Esophagus muscularis mucosa (tissue), 4 donors: ENCODE data around the gene CD34. TPM values are rescaled to one million over a fixed set of nuclear protein-coding genes. Genes with fewer than 3 reads are reported as not detected.

Experiments used
- DNase-seq: peaks from one replicate; pipeline ENCODE4 v3.0.0-alpha.2; 2017; ENCODE audit errors: extremely low spot score
- H3K27ac ChIP-seq, 4 donors: fragments of 200-600 bp; sonication (generic); replicated peaks in 1 of 4; 1 replicate in 3 of 4; 2 replicates in 1 of 4; pipeline ENCODE4 v1.5.1; 2016 to 2019; ENCODE audit warnings: mild to moderate bottlenecking in 1 of 4
- H3K27me3 ChIP-seq, 4 donors: fragments of 200-600 bp; sonication (generic); one replicate each; pipeline versions ENCODE4 v1.5.1 to v1.6.0; 2016 to 2019
- H3K36me3 ChIP-seq, 4 donors: fragments of 200-600 bp; sonication (generic); one replicate each; pipeline ENCODE4 v1.5.1; 2016 to 2019
- H3K4me1 ChIP-seq, 4 donors: fragments of 200-600 bp; sonication (generic); one replicate each; pipeline ENCODE4 v1.5.1; 2016 to 2019
- H3K4me3 ChIP-seq, 4 donors: fragments of 200-600 bp; sonication (generic); 1 replicate in 2 of 4; 2 replicates in 2 of 4; pipeline ENCODE4 v1.5.1; 2016 to 2019; ENCODE audit warnings: mild to moderate bottlenecking in 4 of 4, moderate library complexity in 1 of 4
- H3K9me3 ChIP-seq, 4 donors: fragments of 200-600 bp; sonication (generic); 1 replicate in 3 of 4; 2 replicates in 1 of 4; pipeline ENCODE4 v1.5.1; 2016 to 2019
- CTCF ChIP-seq, 3 experiments: fragments of 200-600 bp in 2 of 3; fragments of 450-650 bp in 1 of 3; sonication (generic) in 2 of 3; IDR thresholded peaks; one replicate each; pipeline ENCODE4 v1.5.1; 2017 to 2019; ENCODE audit warnings: antibody characterized with exemption in 3 of 3, mild to moderate bottlenecking in 2 of 3, moderate library complexity in 1 of 3
- EP300 ChIP-seq: sonication (generic); formaldehyde crosslinking; IDR thresholded peaks from one replicate; pipeline ENCODE4 v1.6.1; 2017; ENCODE audit warnings: antibody characterized with exemption
- POLR2A ChIP-seq: fragments of 450-650 bp; IDR thresholded peaks from one replicate; pipeline ENCODE4 v1.6.1; 2017; ENCODE audit warnings: antibody characterized with exemption, moderate library complexity, mild to moderate bottlenecking, low read depth
- POLR2AphosphoS5 ChIP-seq, 2 donors: sonication (generic); formaldehyde crosslinking; IDR thresholded peaks; one replicate each; pipeline ENCODE4 v1.6.1; 2017; ENCODE audit warnings: antibody characterized with exemption in 2 of 2
- WGBS: methylation state at CpG from one replicate; pipeline ENCODE4 v1.1.5; 2018; 5-methylcytosine and 5-hydroxymethylcytosine counted together
- intact Hi-C: fragments of 100-400 bp; cut with DNase I; formaldehyde crosslinking; loops from one replicate; pipeline ENCODE4 v1.15.1; 2023
- total RNA-seq, 4 donors: library from RNA; depleted of rRNA; stranded (reverse); fragments of >200 nt; gene quantifications; one replicate each; pipeline versions ENCODE4 v1.1.0 to v1.2.1, GENCODE V29; 2016

The CD34 gene
- total RNA-seq, 4 donors from 2014 or later, result 70.2 to 136 (median 93.3) TPM

GRCh38 chr1:207849016-207849415, 61.9 kb downstream of the CD34 start:
- intact Hi-C loops, result no loop called here
- peaks cover 92 to 98% (median 95%) of the 10 kb centered on the region in 4 donors for H3K4me1 ChIP-seq
- DNase-seq, result no peak
- no peaks in the 10 kb centered on the region for H3K27me3 ChIP-seq
- peak overlapping the region; percentile 38 to 71 (median 62) for H3K27ac ChIP-seq
- TF ChIP-seq EP300 (no peak), POLR2AphosphoS5 (IDR thresholded peaks at IDR 0.05) (no peak), POLR2A (no peak), CTCF (IDR thresholded peaks at IDR 0.05) (no peak)
- H3K4me3 ChIP-seq, result no peak overlapping the region
- no peaks in the 10 kb centered on the region for H3K9me3 ChIP-seq
- H3K36me3 ChIP-seq, result peaks cover 0 to 15% (median 0%) of the 10 kb centered on the region in 4 donors
- WGBS, result 61% methylated on average over 3 of the region's 3 CpGs

GRCh38 chr1:207848234-207848633, 62.7 kb downstream of the CD34 start:
- H3K4me3 ChIP-seq, result no peak overlapping the region
- TF ChIP-seq POLR2A (no peak), POLR2AphosphoS5 (IDR thresholded peaks at IDR 0.05) (peak; percentile 59 to 67)
- WGBS, result 56% methylated on average over 5 of the region's 5 CpGs
- H3K4me1 ChIP-seq, result peaks cover 84 to 97% (median 95%) of the 10 kb centered on the region in 4 donors
- peak overlapping the region; percentile 38 to 71 (median 62) for H3K27ac ChIP-seq
- peaks cover 0 to 18% (median under 1%) of the 10 kb centered on the region in 4 donors for H3K36me3 ChIP-seq
- intact Hi-C loops, result no loop called here
- no peaks in the 10 kb centered on the region for H3K27me3 ChIP-seq
- no peaks in the 10 kb centered on the region for H3K9me3 ChIP-seq
- no peak for DNase-seq

- WGBS, result 76% methylated on average over 5 of the region's 5 CpGs
- peak overlapping the region in 2 of 4 donors; percentile 38 to 66 for H3K27ac ChIP-seq
- no peak for TF ChIP-seq EP300
- TF ChIP-seq CTCF (IDR thresholded peaks at IDR 0.05), result no peak
- TF ChIP-seq POLR2AphosphoS5 (IDR thresholded peaks at IDR 0.05), result peak in 1 of 2 donors; percentile 59
- no peak for TF ChIP-seq POLR2A
Observed at GRCh38 chr1:207847116-207847515, 63.8 kb downstream of the CD34 start.

GRCh38 chr1:207845109-207845508, 65.8 kb downstream of the CD34 start:
- no peaks in the 10 kb centered on the region for H3K27me3 ChIP-seq
- TF ChIP-seq POLR2AphosphoS5 (IDR thresholded peaks at IDR 0.05), result no peak
- no peak for TF ChIP-seq CTCF (IDR thresholded peaks at IDR 0.05)
- TF ChIP-seq POLR2A, result no peak
- TF ChIP-seq EP300, result no peak
- H3K4me3 ChIP-seq, result no peak overlapping the region
- DNase-seq, result no peak
- intact Hi-C loops, result no loop called here
- H3K9me3 ChIP-seq, result no peaks in the 10 kb centered on the region
- peaks cover 0 to 9% (median 2%) of the 10 kb centered on the region in 4 donors for H3K36me3 ChIP-seq
- peaks cover 66 to 97% (median 87%) of the 10 kb centered on the region in 4 donors for H3K4me1 ChIP-seq
- H3K27ac ChIP-seq, result peak overlapping the region in 3 of 4 donors; percentile 15 to 51 (median 43)
- WGBS, result 71% methylated on average over 6 of the region's 6 CpGs

More at GRCh38 chr1:207847116-207847515, 63.8 kb downstream of the CD34 start:
- Histone ChIP-seq H3K27me3 (no peaks in the 10 kb centered on the region), H3K4me1 (peaks cover 73 to 97% (median 93%) of the 10 kb centered on the region in 4 donors), H3K4me3 (no peak overlapping the region), H3K9me3 (no peaks in the 10 kb centered on the region), H3K36me3 (peaks cover 0 to 14% (median 4%) of the 10 kb centered on the region in 4 donors)
- intact Hi-C loops, result no loop called here
- no peak for DNase-seq

- H3K4me1 ChIP-seq, result peaks cover 61 to 94% (median 86%) of the 10 kb centered on the region in 4 donors
- no peak overlapping the region for H3K4me3 ChIP-seq
- H3K27ac ChIP-seq, result no peak overlapping the region
- intact Hi-C loops, result no loop called here
- TF ChIP-seq CTCF (IDR thresholded peaks at IDR 0.05) (no peak), POLR2A (no peak)
- no peak for DNase-seq
- no peaks in the 10 kb centered on the region for H3K27me3 ChIP-seq
- peaks cover 0 to 9% (median 2%) of the 10 kb centered on the region in 4 donors for H3K36me3 ChIP-seq
- 78% methylated on average over 2 of the region's 2 CpGs for WGBS
- H3K9me3 ChIP-seq, result no peaks in the 10 kb centered on the region
Observed at GRCh38 chr1:207844371-207844770, 66.6 kb downstream of the CD34 start.
